Peyer's patch (tissue), 4 donors: ENCODE data around the gene NGEF. TPM values are rescaled to one million over a fixed set of nuclear protein-coding genes. Genes with fewer than 3 reads are reported as not detected.

ENCODE experiments used
- DNase-seq, 3 donors: peaks; one replicate each; pipeline ENCODE4 v3.0.0-alpha.2; 2017 to 2019
- H3K27ac ChIP-seq, 4 donors: fragments of 200-600 bp; sonication (generic); one replicate each; pipeline ENCODE4 v1.5.1; 2016 to 2019
- H3K27me3 ChIP-seq, 2 donors: fragments of 200-600 bp; sonication (generic); one replicate each; pipeline ENCODE4 v1.5.1; 2019
- H3K36me3 ChIP-seq, 3 donors: fragments of 200-600 bp; sonication (generic); one replicate each; pipeline ENCODE4 v1.5.1; 2016 to 2019
- H3K4me1 ChIP-seq, 4 donors: fragments of 200-600 bp; sonication (generic); one replicate each; pipeline ENCODE4 v1.5.1; 2016 to 2019
- H3K4me3 ChIP-seq, 4 donors: fragments of 200-600 bp; sonication (generic); 1 replicate in 3 of 4; 2 replicates in 1 of 4; pipeline ENCODE4 v1.5.1; 2016 to 2019; ENCODE audit warnings: mild to moderate bottlenecking in 1 of 4
- H3K9me3 ChIP-seq, 4 donors: fragments of 200-600 bp; sonication (generic); one replicate each; pipeline ENCODE4 v1.5.1; 2016 to 2019; ENCODE audit warnings: mild to moderate bottlenecking in 1 of 4
- CTCF ChIP-seq, 6 experiments: fragments of 450-650 bp in 4 of 6; fragments of 200-600 bp in 2 of 6; sonication (generic) in 1 of 6; IDR thresholded peaks; one replicate each; pipeline ENCODE4 v1.5.1; 2017 to 2019; ENCODE audit warnings: antibody characterized with exemption in 6 of 6, mild to moderate bottlenecking in 3 of 6, moderate library complexity in 1 of 6
- POLR2A ChIP-seq, 2 donors: fragments of 450-650 bp; IDR thresholded peaks; one replicate each; pipeline ENCODE4 v1.5.1; 2017; ENCODE audit warnings: antibody characterized with exemption in 2 of 2, mild to moderate bottlenecking in 2 of 2, moderate library complexity in 2 of 2
- total RNA-seq, 4 donors: library from RNA; depleted of rRNA; stranded (reverse); fragments of >200 nt; gene quantifications; one replicate each; pipeline ENCODE4 v1.1.0, GENCODE V29; 2016

Gene NGEF
- total RNA-seq, 4 donors from 2014 or later: 54.5 to 116 (median 98.1) TPM

GRCh38 chr2:233005096-233005495 is 8.0 kb downstream of the NGEF start:
- H3K27me3 ChIP-seq: no peaks in the 10 kb centered on the region
- no peaks in the 10 kb centered on the region for H3K4me1 ChIP-seq
- no peak overlapping the region for H3K27ac ChIP-seq
- H3K4me3 ChIP-seq: no peak overlapping the region
- peak in 1 of 3 donors; percentile 25 for DNase-seq
- TF ChIP-seq CTCF (IDR thresholded peaks at IDR 0.05) (no peak), POLR2A (IDR thresholded peaks at IDR 0.05) (no peak)
- no peaks in the 10 kb centered on the region for H3K9me3 ChIP-seq
- peaks cover 0 to 4% (median 0%) of the 10 kb centered on the region in 3 donors for H3K36me3 ChIP-seq

GRCh38 chr2:233003658-233004555 is 9.1 kb downstream of the NGEF start:
- TF ChIP-seq POLR2A (IDR thresholded peaks at IDR 0.05): no peak
- no peak for TF ChIP-seq CTCF (IDR thresholded peaks at IDR 0.05)

GRCh38 chr2:233002829-233003657 is 10.0 kb downstream of the NGEF start:
- Histone ChIP-seq H3K27me3 (no peaks in the 10 kb centered on the region), H3K36me3 (peaks cover 0 to 4% (median 0%) of the 10 kb centered on the region in 3 donors), H3K4me3 (no peak overlapping the region), H3K27ac (no peak overlapping the region), H3K4me1 (no peaks in the 10 kb centered on the region), H3K9me3 (no peaks in the 10 kb centered on the region)
- DNase-seq: no peak
- TF ChIP-seq POLR2A (IDR thresholded peaks at IDR 0.05) (no peak), CTCF (IDR thresholded peaks at IDR 0.05) (no peak)

More at GRCh38 chr2:233003658-233004555, 9.1 kb downstream of the NGEF start:
- no peaks in the 10 kb centered on the region for H3K4me1 ChIP-seq
- no peaks in the 10 kb centered on the region for H3K9me3 ChIP-seq
- no peak overlapping the region for H3K4me3 ChIP-seq
- no peaks in the 10 kb centered on the region for H3K27me3 ChIP-seq
- peaks cover 0 to 4% (median 0%) of the 10 kb centered on the region in 3 donors for H3K36me3 ChIP-seq
- DNase-seq: peak in 1 of 3 donors; percentile 38
- no peak overlapping the region for H3K27ac ChIP-seq

GRCh38 chr2:233000886-233001750 is 11.9 kb downstream of the NGEF start:
- no peak overlapping the region for H3K4me3 ChIP-seq
- no peaks in the 10 kb centered on the region for H3K36me3 ChIP-seq
- H3K27ac ChIP-seq: no peak overlapping the region
- H3K27me3 ChIP-seq: no peaks in the 10 kb centered on the region
- TF ChIP-seq POLR2A (IDR thresholded peaks at IDR 0.05): no peak
- H3K9me3 ChIP-seq: no peaks in the 10 kb centered on the region
- peak in 1 of 3 donors; percentile 27 for DNase-seq
- no peaks in the 10 kb centered on the region for H3K4me1 ChIP-seq

- H3K27me3 ChIP-seq: no peaks in the 10 kb centered on the region
- H3K27ac ChIP-seq: no peak overlapping the region
- H3K4me1 ChIP-seq: no peaks in the 10 kb centered on the region
- TF ChIP-seq CTCF (IDR thresholded peaks at IDR 0.05) (no peak), POLR2A (IDR thresholded peaks at IDR 0.05) (no peak)
- peak in 1 of 3 donors; percentile 34 for DNase-seq
- H3K9me3 ChIP-seq: no peaks in the 10 kb centered on the region
- no peak overlapping the region for H3K4me3 ChIP-seq
- no peaks in the 10 kb centered on the region for H3K36me3 ChIP-seq
Observed at GRCh38 chr2:232999354-232999753, 13.7 kb downstream of the NGEF start.
